Stimulated activated CD4-positive, alpha-beta T cell treated with anti-CD3 and anti-CD28 coated beads, Interleukin-15, amount 100 ng/mL, for 24 hours (primary cell): ENCODE data around the gene MPRIP.
"Not testable (repeated sequence)": the region's sequence is repeated elsewhere in the genome, so short reads cannot be mapped to it uniquely, and the experiment has no call there.

Source experiments
- DNase-seq: peaks from one replicate; pipeline ENCODE4 v3.0.0-alpha.2; 2020

MPRIP gene

DNA sequence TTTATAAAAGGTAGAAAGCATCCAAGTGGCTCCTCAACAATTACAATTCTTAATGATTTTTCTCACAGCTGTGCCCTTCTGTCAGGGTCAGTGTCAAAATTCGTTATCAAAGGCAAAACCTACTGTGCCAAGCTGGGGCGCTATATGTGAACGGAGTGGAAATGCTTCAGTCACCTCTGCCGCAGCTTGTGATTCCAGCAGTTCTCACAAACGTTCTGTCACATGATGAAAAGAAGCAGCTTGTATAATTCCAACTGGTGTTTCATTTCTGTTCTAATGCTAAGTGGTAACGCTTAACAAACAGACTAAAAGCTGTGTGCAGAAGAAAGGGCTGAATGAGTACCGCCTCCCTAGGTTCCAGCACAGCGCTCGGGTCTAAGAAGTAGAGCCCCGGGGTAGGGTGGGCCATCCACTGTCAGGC, 149.7 kb downstream of the MPRIP start:
- DNase-seq, result no peak

GRCh38 chr17:17195466-17195865, 153.2 kb downstream of the MPRIP start:
- DNase-seq, result not testable (repeated sequence)

DNA sequence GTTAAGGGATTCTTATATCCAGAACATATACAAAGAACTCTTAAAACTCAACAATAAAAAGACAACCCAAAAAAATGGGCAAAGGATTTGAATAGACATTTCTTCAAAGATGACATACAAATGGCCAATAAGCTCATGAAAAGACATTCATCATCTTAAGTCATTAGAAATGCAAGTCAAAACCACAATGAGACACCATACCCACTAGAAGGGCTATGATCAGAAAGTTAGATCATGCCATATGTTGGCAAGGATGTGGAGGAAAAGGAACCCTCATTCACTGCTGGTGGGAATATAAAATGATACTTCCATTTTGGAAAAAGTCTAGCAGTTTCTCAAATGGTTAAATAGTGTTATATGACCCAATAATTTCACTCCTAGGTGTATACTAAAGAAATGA, 154.5 kb downstream of the MPRIP start:
- DNase-seq, result no peak

DNA sequence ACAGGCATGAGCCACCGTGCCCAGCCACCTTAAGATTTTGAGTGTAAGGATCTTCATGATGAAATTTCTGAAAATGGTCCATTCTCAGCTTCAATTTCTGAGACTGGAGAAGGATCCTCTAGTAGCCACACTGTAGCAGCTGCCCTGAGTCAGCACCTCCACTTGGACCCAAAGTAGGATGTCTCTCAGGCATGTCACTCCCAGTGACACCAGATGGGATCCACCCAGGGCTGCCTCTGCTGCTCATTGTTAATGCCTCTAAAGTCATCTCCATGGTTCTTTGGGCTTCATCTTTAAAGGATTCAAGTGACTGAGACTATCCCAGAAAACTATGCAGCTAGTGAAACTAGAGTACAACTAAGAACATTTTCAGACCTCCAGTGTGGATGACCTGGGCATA, 156.0 kb downstream of the MPRIP start:
- no peak for DNase-seq

GRCh38 chr17:17200311-17200710, 158.1 kb downstream of the MPRIP start:
- no peak for DNase-seq

DNA sequence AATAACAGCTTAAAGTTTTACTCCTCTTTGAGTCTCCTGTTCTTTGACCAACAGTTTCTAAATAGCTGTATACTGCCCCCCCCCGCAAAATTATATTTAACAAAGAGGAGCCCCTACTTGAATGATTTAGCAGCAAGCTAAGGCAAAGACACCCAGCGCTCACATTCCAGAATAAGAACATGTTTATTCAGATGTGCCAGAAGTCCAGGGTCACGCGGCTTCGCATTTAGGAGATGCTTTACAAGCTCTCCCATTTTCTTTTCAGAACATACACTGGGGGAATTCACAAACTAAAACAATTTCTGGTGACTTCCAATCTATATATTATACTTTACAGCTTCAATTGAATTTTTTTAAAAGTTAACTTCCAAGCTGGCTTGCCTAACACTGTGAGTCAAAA, 158.6 kb downstream of the MPRIP start:
- DNase-seq, result no peak

- no peak for DNase-seq
Measured at GRCh38 chr17:17201271-17201670, 159.0 kb downstream of the MPRIP start.

DNA sequence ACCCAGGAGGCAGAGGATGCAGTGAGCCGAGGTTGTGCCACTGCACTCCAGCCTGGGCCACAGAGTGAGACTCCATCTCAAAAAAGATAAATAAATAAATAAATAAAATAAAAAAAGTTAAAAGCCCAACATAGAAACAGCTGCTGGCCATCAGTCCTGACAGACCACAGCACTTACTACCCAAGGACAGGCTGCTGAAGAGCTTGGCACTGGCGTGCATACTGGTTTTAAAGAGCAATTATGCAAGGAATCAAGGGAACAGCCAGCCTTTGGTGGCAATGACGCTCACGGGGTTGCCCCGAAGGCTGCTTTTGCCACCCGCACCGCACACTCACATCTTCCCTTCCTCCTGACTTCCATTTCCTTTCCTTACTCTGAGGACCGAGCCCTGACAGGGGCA, 159.7 kb downstream of the MPRIP start:
- no peak for DNase-seq

GRCh38 chr17:17203173-17203730, 161.0 kb downstream of the MPRIP start:
- DNase-seq, result no peak

- no peak for DNase-seq
Measured at GRCh38 chr17:17204041-17204591, 161.9 kb downstream of the MPRIP start.

DNA sequence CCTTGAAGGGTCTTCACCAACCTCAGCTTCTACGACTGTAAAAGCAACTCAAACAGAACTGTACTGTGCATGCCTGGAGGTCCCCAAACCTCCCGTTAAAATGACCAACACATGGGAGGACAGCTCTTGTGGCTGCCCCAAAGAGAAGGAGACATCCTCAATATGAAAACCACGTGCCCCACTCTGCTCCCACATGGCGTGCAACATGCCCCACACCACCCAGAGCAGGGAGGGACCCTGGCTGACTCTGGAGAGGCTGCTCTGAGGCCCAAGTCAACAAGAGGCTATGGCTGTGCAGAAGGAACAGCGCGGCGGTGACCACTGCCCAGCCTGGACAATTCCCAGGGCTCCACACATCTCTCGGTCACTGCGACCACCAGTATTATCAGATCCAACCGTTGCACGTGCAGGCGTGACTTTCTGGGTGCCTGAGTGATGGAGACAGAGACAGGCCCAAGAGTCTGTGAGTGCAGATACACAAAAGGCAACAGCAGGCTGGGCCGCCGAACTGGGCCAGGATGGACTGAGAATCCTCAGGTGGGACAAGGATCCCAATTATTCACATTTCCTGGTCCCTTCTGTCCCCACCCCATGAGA, 162.5 kb downstream of the MPRIP start:
- DNase-seq, result no peak

GRCh38 chr17:17205368-17206123, 163.3 kb downstream of the MPRIP start:
- peak; percentile 78 for DNase-seq

- DNase-seq, result peak; percentile 94
Measured at GRCh38 chr17:17206124-17206912, 164.1 kb downstream of the MPRIP start, which contains the start of gene PLD6. TSS of gene PLD6 (minus strand) at chr17:17206333. CDS start at chr17:17206286, 47 bp downstream.

DNA sequence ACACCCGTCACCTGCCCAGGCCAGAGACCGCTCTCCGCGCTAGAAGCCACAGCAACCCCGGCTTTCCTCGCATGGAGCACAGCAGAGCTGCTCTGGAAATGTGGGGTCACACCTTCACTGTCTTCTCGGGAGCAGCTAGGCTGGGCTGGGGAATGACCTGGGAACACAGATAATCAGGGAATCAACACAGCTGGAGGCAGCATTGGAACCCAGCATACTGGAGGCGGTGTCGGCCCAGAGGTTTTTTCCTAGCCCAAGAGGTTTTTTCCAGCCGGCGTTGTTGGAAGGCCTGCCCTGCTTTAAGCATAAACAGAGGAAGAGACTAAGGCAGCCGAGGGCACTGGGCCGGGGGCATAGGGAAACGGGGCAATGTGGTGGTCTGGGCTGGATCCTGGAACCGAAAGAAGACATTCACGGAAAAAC, 164.7 kb downstream of the MPRIP start:
- no peak for DNase-seq

- DNase-seq, result no peak
Measured at GRCh38 chr17:17207998-17208397, 165.7 kb downstream of the MPRIP start.

DNA sequence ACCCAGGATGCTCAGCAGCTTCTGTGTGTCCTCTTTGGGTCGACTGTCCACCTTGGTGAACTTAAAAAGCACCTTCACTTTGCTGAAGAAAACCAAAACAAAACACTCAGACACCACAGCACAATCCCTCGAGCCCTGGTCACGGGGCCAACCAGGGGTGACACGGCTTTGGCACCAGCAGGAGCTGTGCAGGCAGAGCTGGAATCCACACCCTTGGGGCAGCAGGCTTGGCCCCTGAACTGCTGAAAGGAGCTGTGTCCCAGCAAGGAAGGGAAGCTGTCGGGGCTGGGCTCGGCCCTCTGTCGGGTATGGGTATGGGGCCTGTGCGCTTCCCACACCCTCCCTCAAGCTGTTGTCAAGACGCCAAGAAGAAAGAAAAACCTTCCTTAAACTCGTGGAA, 171.5 kb downstream of the MPRIP start:
- DNase-seq, result no peak

- DNase-seq, result no peak
Measured at GRCh38 chr17:17214646-17215436, 172.6 kb downstream of the MPRIP start.

- DNase-seq, result no peak
Measured at GRCh38 chr17:17215575-17215974, 173.3 kb downstream of the MPRIP start.

- DNase-seq, result no peak
Measured at GRCh38 chr17:17216236-17216635, 174.0 kb downstream of the MPRIP start.

GRCh38 chr17:17216776-17217175, 174.5 kb downstream of the MPRIP start:
- DNase-seq, result no peak

GRCh38 chr17:17217995-17218394, 175.7 kb downstream of the MPRIP start:
- no peak for DNase-seq

GRCh38 chr17:17220529-17220928, 178.3 kb downstream of the MPRIP start:
- DNase-seq, result no peak
